Activated naive CD8-positive, alpha-beta T cell (primary cell): Measurements from ENCODE around the gene PTGS1.
"Not testable (repeated sequence)": the region's sequence is repeated elsewhere in the genome, so short reads cannot be mapped to it uniquely, and the experiment has no call there.

Experiments used
- H3K27ac Mint-ChIP-seq: one replicate; pipeline ENCODE4 v1.8.0; 2021; ENCODE audit warnings: mixed read lengths
- H3K27me3 Mint-ChIP-seq: one replicate; pipeline ENCODE4 v1.8.0; 2021; ENCODE audit warnings: mixed read lengths
- H3K36me3 Mint-ChIP-seq: one replicate; pipeline ENCODE4 v1.8.0; 2021; ENCODE audit warnings: mixed read lengths
- H3K4me1 Mint-ChIP-seq: one replicate; pipeline ENCODE4 v1.8.0; 2021; ENCODE audit warnings: low read depth, mixed read lengths
- H3K4me3 Mint-ChIP-seq: one replicate; pipeline ENCODE4 v1.8.0; 2021; ENCODE audit warnings: mild to moderate bottlenecking, mixed read lengths
- H3K9me3 Mint-ChIP-seq: one replicate; pipeline ENCODE4 v1.8.0; 2021; ENCODE audit warnings: low read depth, mixed read lengths

Gene PTGS1

DNA sequence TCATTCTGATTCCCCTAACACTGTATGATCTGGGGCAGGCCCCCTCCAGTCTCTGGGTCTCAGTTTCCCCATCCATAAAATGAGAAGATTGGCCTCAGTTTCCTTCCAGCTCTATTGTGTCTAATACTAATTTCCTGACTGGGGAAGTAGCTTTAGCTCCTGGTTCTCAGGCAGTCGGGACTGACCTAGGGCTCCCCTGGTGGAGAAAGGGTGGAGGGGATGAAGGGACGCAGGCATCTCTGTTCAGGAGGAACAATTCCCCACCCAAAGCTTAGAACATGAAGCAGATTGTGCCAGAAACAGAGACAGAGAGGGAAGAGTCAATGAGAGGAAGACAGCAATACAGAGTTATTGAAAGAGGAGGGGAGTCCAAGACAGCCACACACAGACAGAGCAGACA is 14.2 kb upstream of the PTGS1 start:
- H3K4me1 Mint-ChIP-seq = no peaks in the 10 kb centered on the region

DNA sequence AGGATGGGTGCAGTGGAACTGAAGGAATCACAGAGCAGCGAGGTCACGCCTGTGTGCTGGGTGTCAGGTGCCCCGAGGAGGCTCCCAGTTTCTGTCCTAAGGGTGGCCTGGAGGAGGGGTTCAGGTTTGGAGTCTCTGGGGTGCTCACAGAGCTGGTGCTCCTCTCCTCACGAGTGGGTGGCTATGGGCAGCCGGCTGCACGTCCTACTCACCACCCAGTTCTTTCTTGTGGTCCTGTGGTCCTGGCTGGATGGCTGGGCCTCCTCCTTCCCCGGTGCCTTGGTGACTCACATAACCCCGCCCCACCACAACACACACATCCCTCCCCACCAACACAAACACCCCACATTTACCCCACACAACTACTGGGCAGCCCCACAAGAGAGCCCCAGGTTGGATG is 9.9 kb upstream of the PTGS1 start:
- Mint-ChIP-seq H3K9me3 (peaks cover 5% of the 10 kb centered on the region), H3K27ac (no peak overlapping the region), H3K36me3 (peaks cover 2% of the 10 kb centered on the region), H3K4me3 (no peak overlapping the region), H3K4me1 (no peaks in the 10 kb centered on the region), H3K27me3 (peaks cover 3% of the 10 kb centered on the region)

More for the DNA sequence above, 14.2 kb upstream of the PTGS1 start:
- Mint-ChIP-seq H3K27ac (no peak overlapping the region), H3K27me3 (peaks cover 5% of the 10 kb centered on the region), H3K9me3 (peaks cover 5% of the 10 kb centered on the region), H3K36me3 (peaks cover 2% of the 10 kb centered on the region), H3K4me3 (no peak overlapping the region)

DNA sequence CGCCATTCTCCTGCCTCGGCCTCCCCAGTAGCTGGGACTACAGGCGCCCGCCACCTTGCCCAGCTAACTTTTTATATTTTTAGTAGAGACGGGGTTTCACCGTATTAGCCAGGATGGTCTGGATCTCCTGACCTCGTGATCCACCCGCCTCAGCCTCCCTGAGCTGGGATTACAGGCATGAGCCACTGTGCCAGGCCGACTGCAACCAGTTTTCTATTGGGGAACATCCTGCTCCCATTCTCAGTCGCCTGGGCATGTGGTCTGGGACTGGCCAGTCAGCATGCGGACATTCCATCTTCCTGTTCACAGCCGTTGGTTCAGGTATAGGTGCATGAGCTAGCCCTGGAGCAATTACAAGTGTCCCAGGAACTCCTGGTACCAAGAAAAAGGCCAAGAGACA is 7.7 kb upstream of the PTGS1 start:
- not testable (repeated sequence) for H3K9me3 Mint-ChIP-seq, H3K27me3 Mint-ChIP-seq, H3K4me1 Mint-ChIP-seq, H3K4me3 Mint-ChIP-seq, H3K36me3 Mint-ChIP-seq, H3K27ac Mint-ChIP-seq

DNA sequence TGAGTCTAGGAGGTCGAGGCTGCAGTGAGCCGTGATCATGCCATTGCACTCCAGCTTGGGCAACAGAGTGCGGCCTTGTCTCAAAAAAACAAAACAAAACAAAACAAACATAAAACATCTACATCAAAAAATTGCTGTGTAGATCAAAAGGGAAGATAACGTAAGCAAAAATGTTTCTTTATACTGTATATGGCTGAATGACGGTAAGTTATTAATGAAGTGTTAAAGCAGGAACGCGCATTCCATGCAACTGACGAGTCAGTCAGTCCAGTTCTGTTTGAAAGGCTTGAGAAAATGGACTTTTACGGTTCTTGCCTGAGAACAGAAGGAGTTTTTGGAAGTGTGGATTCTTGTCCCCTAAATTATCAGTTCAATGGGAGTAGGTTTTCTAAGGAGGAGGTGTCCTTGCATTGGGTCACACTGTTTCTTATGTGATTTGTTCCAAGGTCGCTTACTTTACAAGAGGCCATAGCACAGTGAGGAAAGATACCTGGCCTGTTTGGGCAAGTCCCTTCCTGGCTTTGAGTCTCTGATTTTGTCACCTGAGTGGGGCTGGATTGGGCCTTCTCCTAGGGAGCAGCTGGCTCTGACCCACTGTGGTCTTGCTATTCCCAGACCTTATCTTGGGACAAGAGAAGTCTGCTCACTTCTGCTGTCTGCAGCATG is 6.6 kb upstream of the PTGS1 start:
- no peak overlapping the region for H3K4me3 Mint-ChIP-seq
- H3K27ac Mint-ChIP-seq = no peak overlapping the region
- no peaks in the 10 kb centered on the region for H3K36me3 Mint-ChIP-seq
- H3K4me1 Mint-ChIP-seq = no peaks in the 10 kb centered on the region
- H3K9me3 Mint-ChIP-seq = no peaks in the 10 kb centered on the region
- no peaks in the 10 kb centered on the region for H3K27me3 Mint-ChIP-seq

DNA sequence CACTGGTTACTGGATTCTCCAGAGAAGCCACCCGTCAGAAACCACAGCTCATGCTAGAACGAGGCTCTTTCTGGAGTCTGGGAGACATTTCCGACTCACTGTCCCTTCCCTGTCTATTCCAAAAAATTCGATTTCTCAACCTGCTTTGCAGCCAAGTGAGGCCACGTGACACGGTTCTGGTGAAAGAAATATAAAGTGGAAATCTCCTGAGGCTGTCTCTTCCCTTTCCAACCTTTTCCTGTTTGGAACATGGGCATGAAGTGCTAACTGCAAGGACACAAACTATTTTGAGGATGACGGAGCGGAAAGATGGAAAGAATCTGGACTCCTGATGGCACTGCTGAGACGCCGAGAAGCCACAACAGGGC is 6.1 kb upstream of the PTGS1 start:
- no peaks in the 10 kb centered on the region for H3K9me3 Mint-ChIP-seq
- H3K27me3 Mint-ChIP-seq = no peaks in the 10 kb centered on the region
- H3K36me3 Mint-ChIP-seq = no peaks in the 10 kb centered on the region
- H3K27ac Mint-ChIP-seq = no peak overlapping the region
- H3K4me1 Mint-ChIP-seq = no peaks in the 10 kb centered on the region
- H3K4me3 Mint-ChIP-seq = no peak overlapping the region

DNA sequence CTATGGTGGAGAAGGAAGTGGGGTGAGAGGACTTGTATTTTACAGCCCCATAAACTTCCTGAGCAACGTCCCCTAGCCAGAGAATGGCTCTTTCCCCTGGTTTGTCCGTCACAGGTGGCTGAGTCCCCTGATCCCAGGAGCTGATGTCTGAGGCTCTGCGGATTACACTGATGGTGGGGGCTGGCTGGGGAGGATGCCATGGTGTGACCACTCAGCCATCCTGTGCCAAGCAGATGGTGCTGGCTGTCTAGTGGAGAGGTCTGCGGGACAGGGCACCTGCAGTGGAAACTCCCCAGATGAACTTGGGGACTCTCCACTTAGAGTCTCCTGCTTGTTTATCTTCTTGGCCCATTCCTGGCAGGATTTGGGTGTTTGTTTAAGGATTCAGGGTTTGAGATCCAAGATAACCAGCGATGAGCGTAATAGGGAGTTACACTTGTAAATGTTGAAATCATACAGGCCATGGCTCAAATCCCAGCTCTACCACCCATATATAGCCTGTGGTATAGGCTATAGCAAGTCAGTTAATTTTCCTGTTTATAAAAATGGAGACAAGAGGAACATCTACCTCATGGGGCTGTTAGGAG is 4.7 kb upstream of the PTGS1 start:
- Mint-ChIP-seq H3K9me3 (no peaks in the 10 kb centered on the region), H3K27ac (no peak overlapping the region), H3K27me3 (peaks cover 4% of the 10 kb centered on the region), H3K36me3 (no peaks in the 10 kb centered on the region), H3K4me3 (no peak overlapping the region), H3K4me1 (peaks cover 3% of the 10 kb centered on the region)

DNA sequence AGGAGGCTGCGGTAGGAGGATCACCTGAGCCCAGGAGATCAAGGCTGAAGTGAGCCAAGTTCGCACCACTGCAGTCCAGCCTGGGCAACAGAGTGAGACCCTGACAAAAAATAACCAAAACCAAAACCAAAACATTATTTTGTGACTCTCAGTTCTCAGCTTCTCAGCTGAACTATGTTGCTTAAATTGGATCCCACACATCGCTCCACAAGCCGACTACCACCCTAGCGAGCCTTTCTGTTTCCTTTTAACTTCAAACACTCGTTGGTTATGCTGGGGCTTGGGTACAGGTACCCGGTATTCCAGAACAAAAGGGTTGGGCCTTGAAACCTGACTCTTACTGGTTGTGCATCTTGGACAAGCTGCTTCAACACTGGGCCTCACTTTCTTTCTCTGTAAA is 3.8 kb upstream of the PTGS1 start:
- Mint-ChIP-seq H3K36me3 (no peaks in the 10 kb centered on the region), H3K9me3 (no peaks in the 10 kb centered on the region), H3K27ac (no peak overlapping the region), H3K27me3 (peaks cover 5% of the 10 kb centered on the region), H3K4me1 (peaks cover 7% of the 10 kb centered on the region), H3K4me3 (no peak overlapping the region)

DNA sequence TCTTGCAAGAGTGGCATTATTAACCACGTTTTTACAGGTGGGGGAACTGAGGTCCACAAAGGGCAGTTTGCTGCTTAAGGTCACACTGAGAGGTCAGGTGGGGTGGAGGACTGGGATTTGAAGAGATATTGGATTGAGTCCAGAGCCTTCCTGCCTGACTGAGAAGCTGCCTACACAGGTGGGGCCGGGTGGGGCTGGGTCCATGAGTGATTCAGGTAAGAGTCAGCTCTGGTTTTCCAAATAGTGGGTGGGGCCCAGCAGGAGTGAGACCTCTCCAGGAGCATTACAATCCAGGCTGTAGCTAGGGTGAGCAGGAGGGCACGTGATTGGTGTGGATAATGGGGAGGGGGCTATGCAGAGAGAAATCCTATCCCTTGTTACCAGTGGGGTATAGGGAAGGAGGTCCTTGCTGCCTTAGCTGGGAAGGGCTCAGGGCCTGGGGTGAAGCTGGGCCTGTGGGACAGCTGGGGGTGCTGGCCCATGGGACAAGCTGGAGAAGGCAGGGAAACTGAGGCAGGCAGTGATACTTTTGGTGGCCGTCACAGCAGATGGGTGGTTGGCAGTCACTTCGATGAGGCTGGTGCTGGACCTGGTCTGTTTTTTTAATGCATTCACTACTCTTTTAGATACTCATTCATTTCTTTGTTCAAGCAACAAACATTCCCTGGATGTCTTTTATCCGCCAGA is 2.9 kb upstream of the PTGS1 start:
- H3K27ac Mint-ChIP-seq = no peak overlapping the region
- no peaks in the 10 kb centered on the region for H3K9me3 Mint-ChIP-seq
- no peaks in the 10 kb centered on the region for H3K36me3 Mint-ChIP-seq
- H3K27me3 Mint-ChIP-seq = peaks cover 12% of the 10 kb centered on the region
- no peak overlapping the region for H3K4me3 Mint-ChIP-seq
- H3K4me1 Mint-ChIP-seq = peaks cover 8% of the 10 kb centered on the region

DNA sequence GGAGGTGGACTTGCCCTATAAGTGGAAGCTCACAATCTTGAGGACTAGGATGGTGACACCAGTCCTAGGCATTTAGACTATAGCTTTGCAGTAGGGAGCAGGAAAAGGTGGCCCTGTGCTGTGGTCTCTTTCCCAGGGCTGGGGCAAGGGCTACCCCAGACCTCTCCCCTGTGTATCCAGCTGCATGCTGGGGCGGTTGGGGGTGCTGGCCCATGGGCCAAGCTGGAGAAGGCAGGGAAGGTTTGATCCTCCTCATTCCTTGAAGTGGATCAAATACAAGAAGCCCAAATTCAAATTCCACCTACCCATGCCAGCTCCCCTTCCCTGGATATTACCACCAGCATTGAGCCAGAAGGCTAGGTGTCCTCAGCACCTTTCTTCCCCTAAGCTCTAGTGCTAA is 2.2 kb upstream of the PTGS1 start:
- Mint-ChIP-seq H3K27me3 (peaks cover 14% of the 10 kb centered on the region), H3K4me1 (peaks cover 8% of the 10 kb centered on the region), H3K27ac (no peak overlapping the region), H3K9me3 (no peaks in the 10 kb centered on the region), H3K4me3 (no peak overlapping the region), H3K36me3 (no peaks in the 10 kb centered on the region)

DNA sequence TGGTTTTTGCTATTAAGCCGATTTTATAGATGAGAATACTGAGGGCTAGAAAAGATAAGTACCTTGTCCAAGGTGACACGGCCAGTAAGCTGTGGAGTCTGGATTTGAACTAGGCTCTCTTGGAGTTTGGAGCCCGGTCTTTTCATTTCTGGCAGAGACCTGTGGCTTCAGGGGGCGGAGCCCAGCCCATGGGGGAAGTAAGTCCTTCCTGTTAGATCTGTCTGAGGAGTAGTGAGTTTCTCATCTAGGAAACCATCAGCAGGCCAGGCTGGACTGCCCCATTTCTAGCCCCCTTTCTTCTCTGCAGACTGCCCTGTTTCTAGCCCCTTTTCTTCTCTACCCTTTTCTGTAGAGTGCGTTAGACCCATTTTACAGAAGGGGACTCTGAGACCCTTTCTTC is 521 bp upstream of the PTGS1 start:
- Mint-ChIP-seq H3K36me3 (no peaks in the 10 kb centered on the region), H3K4me1 (peaks cover 8% of the 10 kb centered on the region), H3K27me3 (peaks cover 16% of the 10 kb centered on the region), H3K4me3 (peak overlapping the region; percentile 77), H3K9me3 (no peaks in the 10 kb centered on the region), H3K27ac (no peak overlapping the region)

DNA sequence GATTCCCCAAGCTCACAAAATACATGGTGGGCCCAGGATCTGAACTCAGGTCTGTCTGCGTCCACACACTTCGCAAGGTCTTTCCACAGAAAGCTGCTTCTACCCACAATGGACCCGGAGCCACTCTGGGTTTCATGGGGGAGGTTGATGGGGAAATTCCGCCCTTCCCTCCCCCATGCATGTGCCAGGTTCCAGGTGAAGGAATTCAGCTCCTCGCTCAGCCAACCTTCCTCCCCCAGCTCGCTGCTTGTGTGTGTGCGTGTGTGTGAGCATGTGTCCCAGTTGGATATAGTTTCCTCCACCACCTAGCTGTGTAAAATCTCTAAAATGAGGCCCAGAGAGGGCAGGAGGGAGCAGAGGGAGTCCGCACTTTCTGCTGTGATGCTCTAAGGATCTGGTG is 1.0 kb downstream of the PTGS1 start:
- Mint-ChIP-seq H3K27me3 (peaks cover 16% of the 10 kb centered on the region), H3K9me3 (no peaks in the 10 kb centered on the region), H3K4me3 (no peak overlapping the region), H3K27ac (no peak overlapping the region), H3K36me3 (no peaks in the 10 kb centered on the region), H3K4me1 (peaks cover 8% of the 10 kb centered on the region)

DNA sequence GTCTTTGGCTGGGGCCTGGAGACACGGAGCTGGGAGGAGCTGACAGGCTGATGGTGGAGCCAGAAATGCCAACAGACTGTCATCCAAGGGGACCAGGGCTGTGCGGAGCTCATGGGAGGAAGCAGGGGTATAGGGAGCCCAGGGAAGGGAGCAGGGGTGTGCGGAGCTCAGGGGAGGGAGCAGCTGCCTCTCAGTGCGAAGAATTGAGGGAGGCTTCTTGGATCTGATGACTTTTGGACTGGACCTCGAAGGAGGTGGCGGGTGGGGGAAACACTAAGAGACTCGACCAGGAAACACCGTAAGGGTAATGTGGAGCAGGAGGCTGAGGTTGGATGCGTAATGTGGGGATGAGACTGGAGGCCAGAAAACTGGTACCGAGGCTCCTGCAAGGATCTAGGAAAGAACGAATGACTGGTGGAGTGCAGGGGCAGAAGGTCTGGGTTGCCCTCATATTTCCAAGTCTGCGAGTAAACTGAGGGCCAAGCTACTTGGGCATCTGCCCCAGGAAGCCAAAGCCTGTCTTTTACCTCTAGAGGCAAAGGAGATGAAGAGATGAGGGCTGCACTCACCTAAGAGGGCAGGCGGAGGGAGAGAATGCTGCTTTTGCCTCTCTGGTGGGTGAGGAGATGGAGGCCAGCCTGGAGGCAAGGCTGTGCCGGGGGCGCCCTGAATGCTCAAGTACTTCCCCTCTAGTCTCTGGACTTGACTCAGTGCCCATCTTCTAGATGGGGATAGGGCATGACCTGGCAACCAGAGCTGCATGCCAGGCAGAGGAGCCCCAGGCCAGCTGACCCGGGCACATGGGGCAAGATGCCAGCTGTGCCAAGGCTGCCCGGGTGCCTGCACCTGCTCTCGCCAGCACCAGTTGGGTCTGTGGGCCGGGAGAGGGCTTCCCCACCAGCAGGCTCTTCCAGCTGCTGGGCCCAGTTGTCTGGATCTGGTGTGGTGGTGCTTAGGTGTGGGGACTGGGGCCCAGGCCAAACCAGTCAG is 2.3 kb downstream of the PTGS1 start:
- Mint-ChIP-seq H3K27me3 (peaks cover 19% of the 10 kb centered on the region), H3K27ac (no peak overlapping the region), H3K4me1 (peaks cover 9% of the 10 kb centered on the region), H3K4me3 (no peak overlapping the region), H3K36me3 (no peaks in the 10 kb centered on the region), H3K9me3 (no peaks in the 10 kb centered on the region)

DNA sequence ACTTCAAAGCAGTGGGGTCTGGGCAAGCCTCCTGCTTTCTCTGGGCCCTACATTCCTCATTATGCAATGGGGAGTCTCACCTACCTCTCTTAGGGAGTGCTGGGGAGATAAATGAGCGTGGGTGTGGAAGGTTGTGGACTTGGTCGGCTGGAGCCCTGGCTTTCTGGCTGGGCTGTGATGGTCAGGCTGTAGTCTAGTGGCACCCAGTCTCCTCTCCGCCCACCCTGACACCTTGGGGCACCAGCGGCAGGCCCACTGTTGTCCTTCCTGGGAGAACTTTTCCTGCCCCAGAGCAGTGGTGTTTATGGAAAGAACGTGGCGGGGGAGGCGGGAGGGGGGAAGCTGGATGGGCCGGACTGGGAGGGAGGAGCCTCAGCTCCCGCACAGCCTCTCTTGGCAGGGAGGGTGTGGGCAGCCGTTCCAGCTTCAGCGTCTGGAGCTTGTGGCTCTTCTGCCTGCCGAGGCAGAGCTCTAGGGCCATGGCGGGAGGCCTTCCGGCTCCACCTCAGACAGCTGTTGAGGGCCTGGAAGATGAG is 4.1 kb downstream of the PTGS1 start:
- Mint-ChIP-seq H3K4me3 (no peak overlapping the region), H3K27ac (no peak overlapping the region), H3K4me1 (peaks cover 9% of the 10 kb centered on the region), H3K9me3 (no peaks in the 10 kb centered on the region), H3K27me3 (peaks cover 19% of the 10 kb centered on the region), H3K36me3 (peaks cover 2% of the 10 kb centered on the region)

DNA sequence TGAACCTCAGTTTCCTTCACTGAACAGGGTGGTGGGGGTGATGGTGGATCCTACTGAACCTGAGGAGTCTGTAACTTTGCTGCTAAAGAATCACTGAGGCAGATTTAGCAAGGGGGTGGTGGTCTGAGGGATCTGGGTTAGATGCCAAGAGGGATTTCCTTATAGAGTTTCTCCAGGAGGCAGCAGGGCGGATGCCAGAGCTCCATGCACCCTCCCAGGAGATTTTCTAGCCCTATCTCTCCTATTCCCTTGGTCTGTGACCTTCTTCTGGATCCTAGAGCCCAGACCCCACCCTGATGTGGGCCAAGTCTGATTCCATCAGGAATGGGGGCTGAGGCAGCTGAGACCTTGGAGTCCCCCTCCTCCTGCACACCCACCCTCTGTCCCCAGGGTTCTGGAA is 6.0 kb downstream of the PTGS1 start:
- peaks cover 3% of the 10 kb centered on the region for H3K4me1 Mint-ChIP-seq
- H3K27ac Mint-ChIP-seq = no peak overlapping the region
- H3K4me3 Mint-ChIP-seq = no peak overlapping the region
- peaks cover 4% of the 10 kb centered on the region for H3K9me3 Mint-ChIP-seq
- peaks cover 2% of the 10 kb centered on the region for H3K36me3 Mint-ChIP-seq
- H3K27me3 Mint-ChIP-seq = peaks cover 15% of the 10 kb centered on the region
